Measurements from ENCODE around the gene RUNX3.
"Not testable (repeated sequence)": the region's sequence is repeated elsewhere in the genome, so short reads cannot be mapped to it uniquely, and the experiment has no call there.

RUNX3 gene

DNA sequence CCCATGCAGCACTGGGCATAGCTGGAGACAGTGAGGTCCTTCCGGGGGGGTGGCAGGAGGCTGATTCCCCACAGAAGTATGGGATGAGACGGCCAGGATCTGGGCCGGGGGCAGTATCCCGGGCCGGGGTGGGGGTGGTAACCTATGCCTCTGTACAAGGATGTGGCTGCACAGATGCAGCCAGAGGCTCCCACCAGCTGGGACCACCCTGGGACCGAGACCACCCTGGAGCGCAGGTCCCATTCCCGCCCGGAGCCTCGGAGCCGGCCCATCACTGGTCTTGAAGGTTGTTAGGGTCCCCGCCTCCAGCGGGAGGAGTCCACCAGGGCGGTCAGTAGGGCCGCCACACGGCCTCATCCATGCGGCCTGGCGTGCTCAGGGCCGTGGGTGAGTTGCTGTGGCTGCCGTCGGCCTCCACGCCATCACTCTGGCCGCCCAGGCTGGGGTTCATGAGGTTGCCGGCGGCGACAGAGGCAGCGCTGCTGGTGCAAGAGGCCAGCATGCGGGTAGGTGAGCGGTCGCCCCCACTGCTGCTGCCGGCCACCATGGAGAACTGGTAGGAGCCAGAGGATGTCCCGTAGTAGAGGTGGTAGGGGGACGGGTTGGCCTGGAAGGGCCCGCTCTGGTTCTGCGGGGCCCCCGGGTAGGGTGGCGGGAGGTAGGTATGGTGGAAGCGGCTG, 28.1 kb downstream of the RUNX3 start:
- no peak for DNase-seq (ENCODE audit: low read depth)

DNA sequence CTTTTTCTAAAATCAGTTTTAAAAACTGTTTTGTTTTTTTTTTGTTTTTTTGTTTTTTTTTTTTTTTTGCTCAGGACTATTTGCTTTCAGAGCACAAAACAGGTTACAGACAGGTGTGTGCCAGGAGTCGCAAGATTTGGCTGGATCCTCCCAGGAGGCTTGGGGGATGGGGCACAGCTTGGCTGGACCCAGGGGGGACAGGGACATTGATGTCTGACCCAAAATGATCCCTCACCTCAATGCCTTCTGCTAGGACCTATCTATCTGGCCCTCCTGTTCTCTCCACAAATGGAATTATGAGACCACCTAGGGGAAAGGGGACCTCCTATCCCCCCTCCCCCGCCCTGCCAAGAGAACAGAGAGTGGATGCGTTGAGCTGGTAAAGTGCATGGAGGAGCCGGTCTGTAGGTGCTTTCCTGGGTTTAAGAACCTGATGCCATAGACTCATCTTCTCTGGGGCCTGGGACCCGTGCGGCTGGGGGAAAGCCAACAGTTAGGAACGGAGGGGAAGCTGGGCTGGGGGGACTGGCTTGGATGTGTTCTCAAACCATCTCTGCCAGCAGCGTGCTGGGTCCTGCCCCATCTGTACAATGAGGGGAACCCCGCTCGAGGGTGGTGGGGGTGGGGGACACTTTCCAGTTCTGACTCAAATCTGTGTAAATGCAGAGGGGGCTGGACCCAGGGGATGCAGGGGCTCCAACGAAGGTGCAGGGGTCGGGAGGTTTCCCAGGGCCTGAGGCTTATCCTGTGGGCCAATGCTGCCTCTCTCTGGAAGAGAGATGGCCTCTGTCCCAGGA, 28.9 kb downstream of the RUNX3 start:
- DNase-seq (ENCODE audit: low read depth) = no peak

DNA sequence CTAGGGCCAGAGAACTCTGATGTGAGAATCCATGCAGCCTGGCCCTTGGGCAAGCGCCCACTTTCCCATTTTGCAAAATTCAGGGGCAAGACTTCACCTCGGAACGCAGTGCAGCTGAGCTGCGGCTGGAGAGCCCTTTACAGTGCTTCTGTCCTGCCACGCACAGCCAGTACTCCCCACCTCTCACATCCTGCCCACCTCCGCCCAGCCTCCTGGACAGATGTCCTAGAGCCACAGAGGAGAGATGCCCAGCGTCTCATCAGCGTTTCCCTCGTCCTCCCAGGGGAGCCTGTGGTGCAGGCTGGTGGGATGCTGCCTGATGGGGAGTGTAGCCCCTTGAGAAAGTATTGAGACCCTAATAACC, 29.6 kb downstream of the RUNX3 start:
- no peak for DNase-seq (ENCODE audit: low read depth)

DNA sequence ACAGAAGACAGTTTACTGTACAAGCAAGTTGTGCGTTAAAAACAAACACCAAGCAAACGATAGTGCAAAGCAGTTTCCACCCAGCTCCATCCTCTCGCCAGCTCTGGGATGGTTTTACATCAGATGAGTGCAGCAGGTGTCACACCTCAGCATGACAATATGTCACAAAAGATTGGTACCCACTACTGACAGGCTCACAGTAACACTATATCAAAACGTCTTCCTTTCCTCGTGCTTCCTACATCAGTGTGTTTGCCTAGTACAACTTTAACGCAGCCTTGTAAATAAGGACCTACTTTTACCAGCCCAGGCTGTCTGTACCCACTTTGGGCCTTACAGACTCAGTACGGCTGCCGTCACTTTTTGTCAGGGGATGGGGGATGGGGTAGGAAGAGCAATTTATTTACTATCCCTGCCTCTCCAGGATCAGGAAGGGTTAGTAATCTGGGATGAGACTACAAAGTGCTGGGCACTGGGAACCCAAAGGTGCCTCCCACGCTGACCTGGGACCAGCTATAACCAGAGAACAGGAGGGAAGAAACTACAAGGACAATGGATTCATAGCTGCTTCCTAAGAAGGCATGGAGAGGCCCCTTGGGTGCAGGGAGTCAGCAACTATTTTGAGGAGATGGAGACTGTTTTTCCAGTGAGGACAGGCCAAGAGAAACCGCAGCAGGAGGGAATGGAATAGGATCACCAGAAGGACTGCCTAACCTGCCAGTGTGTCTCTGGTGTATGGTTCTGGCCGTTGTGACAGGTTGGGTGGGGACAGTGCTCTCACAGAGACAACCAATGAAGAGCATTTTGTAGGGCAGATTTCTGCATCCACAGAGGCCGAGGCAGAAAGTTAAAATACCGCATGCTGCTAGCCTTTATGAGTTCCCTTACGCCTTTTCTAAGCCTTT, 30.2 kb downstream of the RUNX3 start:
- no peak for DNase-seq (ENCODE audit: low read depth)

DNA sequence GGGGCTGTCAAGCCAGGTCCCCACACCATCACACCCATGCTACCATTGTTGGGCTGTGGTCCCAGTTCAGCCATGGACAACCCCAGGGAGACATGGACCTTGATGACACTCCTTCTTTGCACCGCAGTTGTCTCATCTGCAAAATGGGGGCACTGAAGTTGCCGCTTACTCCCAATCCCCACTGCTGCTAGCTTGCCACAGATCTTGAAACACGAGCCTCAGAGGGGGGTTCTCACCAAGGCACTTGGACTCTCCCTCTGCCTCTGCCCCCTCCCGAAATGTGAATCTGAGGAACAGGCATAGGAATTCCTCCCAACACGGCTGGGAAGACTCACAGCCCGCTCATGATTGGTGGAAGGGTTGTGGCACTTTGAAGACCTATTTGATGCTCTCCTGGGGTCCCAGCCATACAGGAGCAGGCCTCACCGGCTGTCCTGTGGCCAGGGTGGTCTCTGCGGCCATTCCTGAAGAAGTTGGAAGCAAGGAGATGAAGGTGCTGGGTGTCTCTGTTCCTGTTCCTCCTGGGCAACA, 31.1 kb downstream of the RUNX3 start:
- no peak for DNase-seq (ENCODE audit: low read depth)

DNA sequence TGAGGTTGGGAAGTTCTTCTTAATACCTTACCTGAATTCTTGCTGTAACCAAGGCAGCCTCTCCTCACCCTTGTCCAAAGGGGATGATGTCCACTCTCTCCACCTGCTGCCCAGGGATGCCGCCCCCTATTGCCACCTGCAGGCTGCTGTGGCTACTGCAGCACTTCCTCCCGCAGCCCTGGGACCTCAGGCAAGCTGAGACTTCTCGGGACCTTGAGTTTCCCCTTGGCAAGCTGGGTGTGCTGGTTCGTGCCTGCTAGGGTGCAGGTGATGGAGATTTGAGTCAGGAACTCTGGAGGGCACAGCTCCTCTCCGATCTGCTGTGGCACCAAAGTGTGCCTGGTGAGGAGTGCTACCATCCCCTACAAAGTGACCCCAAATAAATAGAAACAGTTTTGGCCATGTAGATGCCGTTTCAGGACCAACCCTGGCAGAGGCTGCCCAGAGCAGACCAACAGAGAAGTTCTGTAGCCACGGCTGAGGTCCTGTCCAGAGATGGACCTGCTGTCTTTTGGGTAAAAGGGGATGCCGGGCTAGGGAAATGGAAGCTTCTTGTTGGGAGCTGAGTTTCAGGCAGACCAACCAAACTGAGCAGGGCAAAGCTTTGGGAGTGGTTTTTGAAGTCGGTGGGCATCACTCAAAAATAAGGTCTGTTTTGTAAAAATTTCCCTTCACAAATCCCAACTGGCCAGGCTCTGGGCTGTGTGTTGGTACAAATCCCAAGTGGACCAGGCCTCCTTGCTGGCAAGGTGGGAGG, 31.7 kb downstream of the RUNX3 start:
- no peak for DNase-seq (ENCODE audit: low read depth)

DNA sequence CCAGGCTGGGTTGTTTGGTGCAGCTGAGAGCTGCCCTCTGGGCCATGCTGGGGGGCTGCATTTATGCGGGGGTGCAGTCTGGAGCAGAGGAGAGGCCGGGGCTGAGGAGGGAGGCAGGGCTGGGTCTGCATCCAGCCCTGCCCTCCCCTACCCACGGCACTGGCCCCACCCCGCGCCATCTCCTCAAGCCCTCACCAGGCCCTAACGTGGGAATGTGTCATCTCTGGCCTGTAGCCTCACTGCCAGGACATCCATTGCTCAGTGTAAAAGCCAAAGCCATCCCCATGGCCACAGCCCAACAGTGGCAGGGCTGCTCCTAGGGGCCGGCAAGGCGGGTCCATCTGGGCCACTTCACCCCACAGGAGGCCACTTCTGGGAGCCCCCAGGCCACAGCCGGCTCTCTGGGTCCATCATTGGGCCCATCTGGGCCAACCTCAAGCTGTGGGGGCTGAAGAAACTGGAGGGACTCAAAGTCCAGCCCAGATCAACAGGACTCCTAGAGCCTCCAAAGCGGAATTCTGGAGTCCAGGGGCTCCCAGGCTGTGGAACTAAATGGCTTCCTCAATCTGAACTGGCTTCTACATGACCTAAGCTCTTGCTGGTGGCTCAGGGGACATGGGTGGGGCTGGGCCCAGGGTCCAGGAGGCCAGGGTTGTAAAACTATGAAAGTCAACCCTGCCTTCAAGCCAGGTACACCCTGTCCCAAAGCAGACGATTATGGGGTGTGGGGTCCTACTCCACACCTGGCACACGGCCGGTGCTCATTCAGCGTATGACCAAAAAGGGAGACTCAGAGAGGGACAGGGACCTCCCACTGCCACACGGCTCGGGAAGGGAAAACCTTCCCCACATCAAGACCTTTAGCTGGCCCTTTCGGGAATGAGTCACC, 32.6 kb downstream of the RUNX3 start:
- no peak for DNase-seq (ENCODE audit: low read depth)

DNA sequence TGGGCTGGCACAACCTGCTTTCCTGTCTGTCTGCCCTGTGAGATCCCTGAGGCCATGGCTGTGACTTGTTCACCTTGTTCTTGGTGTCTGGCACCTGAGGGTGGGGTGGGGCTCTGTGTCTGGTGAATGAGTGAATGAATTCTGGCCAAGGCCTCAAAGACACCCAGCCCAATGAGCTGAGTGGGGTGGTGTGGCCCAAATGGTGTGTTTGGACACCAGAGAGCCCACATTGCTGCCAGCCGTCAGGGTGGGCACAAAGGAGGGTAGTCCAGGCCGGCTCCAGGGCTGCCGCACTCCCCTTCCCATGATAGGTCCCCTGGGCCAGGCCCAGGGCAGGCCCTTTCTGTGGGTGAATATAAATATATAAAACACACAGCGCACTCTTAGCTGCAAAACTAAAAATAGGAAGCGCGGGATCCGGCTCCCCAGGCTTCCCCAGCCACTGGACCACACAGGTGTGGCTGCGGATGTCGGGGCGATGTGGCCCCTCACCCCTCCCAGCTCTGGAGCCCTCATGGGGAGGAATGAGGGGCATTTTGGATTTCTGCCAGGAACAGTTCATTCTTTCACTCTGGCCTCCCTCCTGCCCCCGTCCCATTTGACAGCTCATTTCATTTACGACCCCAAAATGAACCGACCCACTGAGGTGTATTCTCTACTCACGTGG, 33.3 kb downstream of the RUNX3 start:
- no peak for DNase-seq (ENCODE audit: low read depth)

DNA sequence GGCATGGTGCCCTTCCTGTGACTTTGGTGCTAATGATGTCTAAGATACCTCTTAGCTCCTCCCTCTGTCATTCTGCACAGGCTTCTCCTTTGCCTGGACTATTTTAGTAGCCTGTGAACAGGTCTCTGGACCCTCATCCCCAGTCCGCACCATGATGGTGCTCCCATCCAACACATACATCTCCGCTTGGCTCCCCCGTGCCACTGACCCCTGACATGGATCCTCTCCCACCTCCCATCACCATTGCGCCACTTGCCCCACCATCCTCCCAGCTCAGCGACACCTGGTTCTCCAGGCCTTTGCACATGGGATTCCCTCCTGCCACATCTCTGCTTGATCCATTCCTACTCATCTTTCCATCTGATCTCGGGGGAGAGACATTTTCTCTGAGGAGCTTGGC, 33.9 kb downstream of the RUNX3 start:
- no peak for DNase-seq (ENCODE audit: low read depth)

DNA sequence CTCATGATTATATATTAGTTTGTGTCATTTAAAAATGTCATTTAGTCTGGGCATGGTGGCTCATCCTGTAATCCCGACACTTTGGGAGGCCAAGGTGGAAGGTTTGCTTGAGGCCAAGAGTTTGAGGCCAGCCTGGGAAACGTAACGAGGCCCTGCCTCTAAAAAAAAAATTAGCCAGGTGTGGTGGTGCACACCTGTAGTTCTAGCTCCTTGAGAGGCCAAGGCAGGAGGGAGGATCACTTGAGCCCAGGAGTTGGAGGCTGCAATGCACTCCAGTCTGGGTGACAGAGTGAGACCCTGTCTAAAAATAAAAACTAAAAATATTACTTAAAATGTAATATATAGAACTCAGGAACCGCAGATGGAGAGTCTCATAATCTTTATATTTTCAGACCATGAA, 34.6 kb downstream of the RUNX3 start:
- no peak for DNase-seq (ENCODE audit: low read depth)

DNA sequence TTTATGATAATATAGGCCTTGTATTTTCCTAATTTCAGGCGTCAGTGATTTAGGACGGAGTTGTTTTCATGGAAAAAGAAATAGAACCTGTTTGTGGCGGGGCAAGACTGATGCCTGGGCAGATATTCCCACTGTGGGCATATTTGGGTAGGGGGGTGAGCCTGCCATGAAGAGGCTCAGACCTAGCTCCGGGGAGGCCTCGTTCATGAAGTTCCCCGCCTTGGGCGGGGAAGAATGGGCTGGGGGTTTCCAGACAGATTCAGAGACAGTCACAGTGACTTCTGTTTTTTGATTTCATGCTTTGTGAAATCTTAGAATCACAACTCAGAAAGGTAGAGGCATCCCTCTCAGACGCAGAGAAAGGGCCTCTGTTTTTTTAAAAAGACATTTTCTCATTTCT, 36.1 kb downstream of the RUNX3 start:
- no peak for DNase-seq (ENCODE audit: low read depth)

DNA sequence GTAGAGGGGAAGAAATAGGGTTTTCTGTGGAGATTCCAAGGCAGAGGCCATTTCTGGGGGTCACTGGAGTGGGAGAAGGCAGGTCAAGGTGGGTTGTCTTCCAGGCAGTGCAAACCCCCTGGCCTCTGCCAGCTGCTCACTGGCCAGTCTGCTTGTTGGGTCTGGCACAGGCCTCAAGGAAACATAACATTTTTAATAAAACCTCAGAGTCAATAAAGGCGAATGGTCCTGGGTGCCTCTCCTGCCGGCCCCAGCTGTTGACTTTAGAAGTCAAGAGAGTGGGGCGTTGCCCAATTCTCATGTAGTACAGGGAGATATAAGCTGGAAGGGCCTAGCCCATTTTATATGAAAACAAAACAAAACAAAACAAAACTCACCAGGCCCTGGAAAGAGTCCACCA, 36.6 kb downstream of the RUNX3 start:
- no peak for DNase-seq (ENCODE audit: low read depth)

DNA sequence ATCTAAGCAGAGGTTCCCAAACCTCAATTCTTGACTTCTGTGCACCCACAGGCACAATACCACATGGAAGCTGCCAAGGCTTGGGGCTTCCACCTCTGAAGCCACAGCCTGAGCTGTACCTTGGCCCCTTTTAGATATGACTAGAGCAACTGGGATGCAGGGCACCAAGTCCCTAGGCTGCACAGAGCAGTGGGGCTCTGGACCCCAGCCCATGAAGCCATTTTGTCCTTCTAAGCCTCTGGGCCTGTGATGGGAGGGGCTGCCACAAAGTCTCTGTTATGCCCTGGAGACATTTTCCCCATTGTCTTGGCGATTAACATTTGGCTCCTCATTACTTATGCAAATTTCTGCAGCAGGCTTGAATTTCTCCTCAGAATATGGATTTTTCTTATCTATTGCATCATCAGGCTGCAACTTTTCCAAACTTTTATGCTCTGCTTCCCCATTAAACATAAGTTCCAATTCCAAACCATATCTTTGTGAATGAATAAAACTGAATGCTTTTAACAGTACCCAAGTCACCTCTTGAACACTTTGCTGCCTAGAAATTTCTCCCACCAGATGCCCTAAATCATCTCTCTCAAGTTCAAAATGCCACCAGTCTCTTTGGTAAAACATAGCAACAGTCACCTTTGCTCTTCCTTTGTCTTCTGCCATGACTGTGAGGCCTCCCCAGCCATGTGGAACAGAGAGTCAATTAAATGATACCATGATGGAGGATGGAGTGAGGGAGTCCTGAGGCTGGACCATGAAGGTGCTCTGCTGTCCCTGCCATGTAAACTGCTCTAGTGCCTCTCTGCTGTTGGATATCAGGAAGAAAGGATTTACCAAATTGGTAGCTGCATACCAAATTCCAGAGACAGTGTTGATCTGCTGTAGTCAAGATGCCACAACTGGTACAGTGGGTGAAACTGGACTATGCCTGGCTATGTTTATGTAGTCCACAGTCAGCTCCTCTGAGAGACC, 37.6 kb downstream of the RUNX3 start:
- DNase-seq (ENCODE audit: low read depth) = no peak

DNA sequence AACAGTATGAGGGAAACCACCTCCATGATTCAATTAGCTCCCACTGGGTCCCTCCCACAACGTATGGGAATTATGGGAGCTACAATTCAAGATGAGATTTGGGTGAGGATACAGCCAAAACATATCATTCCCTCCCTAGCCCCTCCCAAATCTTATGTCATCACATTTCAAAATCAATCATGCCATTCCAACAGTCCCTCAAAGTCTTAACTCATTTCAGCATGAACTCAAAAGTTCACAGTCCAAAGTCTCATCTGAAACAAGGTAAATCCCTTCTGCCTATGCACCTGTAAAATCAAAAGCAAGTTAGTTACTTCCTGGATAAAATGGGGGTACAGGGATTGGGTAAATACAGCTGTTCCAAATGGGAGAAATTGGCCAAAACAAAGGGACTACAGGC, 38.7 kb downstream of the RUNX3 start:
- not testable (repeated sequence) for DNase-seq (ENCODE audit: low read depth)

DNA sequence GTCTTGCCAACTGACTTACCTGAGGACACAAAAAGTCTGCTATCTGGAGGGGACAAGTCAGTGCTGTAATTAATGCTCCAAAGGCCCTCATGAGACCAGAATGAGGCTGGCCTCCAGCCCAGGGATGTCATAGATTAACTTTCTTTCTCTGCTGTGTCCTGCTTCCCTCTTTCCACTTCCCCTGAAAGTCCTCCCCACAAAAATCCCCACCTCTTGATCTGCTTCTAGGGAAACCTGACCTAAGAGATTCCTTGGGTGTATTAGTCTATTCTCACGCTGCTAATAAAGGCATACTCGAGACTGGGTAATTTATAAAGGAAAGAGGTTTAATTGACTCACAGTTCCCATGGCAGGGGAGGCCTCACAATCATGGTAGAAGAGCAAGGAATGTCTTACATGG, 39.2 kb downstream of the RUNX3 start:
- no peak for DNase-seq (ENCODE audit: low read depth)

DNA sequence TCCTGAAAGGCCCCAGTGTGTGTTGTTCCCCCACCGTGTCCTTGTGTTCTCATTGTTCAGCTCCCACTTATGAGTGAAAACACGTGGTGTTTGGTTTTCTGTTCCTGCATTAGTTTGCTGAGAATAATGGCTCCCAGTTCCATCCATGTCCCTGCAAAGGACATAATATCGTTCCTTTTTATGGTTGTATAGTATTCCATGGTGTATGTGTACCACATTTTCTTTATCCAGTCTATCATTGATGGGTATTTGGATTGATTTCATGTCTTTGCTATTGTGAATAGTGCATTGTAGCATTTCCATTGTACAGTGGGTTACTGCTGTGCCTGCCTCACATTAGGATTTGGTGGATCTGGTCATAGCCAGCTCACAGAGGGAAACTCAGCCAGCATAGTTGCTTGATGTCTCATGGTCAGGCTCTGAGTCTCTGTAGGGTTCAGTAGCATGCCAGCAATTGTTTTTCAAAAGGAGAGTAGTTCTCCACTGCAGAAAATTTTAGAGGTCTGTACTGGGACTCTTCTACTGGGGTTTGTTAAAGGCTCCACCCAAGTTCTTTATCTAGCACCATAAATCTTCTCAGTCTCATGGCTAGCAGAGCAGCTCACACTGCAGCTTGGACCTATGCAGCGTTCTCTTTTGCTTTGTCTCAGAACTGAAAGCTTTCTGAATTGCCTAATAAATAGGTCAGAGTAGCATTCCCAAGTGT, 41.0 kb downstream of the RUNX3 start:
- no peak for DNase-seq (ENCODE audit: low read depth)

DNA sequence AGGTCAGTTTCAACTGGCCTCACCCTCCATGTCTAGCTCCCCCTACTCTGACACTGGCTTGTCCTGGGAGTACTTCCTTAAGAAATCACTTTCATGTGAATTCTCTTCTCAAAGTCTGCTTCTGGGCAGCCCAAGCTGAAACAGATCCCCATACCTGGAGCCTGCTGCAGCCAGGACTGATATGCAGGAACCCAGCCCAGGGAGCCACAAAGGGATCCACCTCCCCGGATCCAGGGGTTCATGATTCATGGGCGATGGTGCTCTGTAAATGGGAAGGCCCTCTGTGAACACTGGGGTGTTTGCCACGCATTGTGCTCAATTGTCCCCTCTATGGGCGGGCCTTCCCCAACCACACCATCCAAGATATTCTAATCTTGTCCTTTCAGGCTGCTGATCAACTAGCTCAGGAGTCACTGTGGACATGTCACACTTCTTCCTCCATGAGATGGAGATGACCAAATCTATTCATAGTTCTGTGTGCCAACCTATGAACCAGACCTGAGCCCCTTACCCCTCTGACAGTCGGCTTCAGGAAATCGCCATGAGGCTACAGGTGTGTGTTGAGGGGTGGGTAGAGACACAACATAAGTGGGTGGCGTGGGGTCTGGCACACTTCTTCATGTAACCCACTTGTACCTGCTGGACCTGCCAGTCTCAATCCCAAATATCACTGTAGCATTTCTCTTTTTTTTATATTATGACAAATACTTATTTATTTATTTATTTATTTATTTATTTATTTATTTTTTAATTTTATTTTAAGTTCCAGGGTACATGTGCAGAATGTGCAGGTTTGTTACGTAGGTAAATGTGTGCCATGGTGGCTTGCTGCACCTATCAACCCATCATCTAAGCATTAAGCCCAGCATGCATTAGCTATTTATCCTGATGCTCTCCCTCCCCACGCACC, 41.8 kb downstream of the RUNX3 start:
- DNase-seq (ENCODE audit: low read depth) = no peak

All from activated T-cell treated with anti-CD3 and anti-CD28 coated beads for 24 hours (primary cell).